Natural killer cell (primary cell): ENCODE results near the gene VPS13D. TPM values are rescaled to one million over a fixed set of nuclear protein-coding genes. Genes with fewer than 3 reads are reported as not detected.

Experiments
- ATAC-seq, 3 donors: fragments of 150-1000 bp in 2 of 3; fragments of 200-7000 bp in 1 of 3; cut with Tn5 transposase; 1 replicate in 1 of 3; 2 replicates in 2 of 3; pipeline ENCODE4 v1.10.0; 2021; ENCODE audit warnings: mild to moderate bottlenecking in 2 of 3, moderate library complexity in 2 of 3
- DNase-seq, 2 donors: peaks; one replicate each; pipeline versions ENCODE4 v3.0.0 to v3.0.0-alpha.2; 2013 to 2021; ENCODE audit warnings: mixed read lengths in 1 of 2
- H3K27ac ChIP-seq: one replicate; pipeline ENCODE4 v1.5.1; 2013; ENCODE audit warnings: mild to moderate bottlenecking, low read length
- H3K27me3 ChIP-seq: one replicate; pipeline ENCODE4 v1.6.1; 2013; ENCODE audit warnings: low read length; ENCODE audit not compliant: control insufficient read depth, insufficient read depth
- H3K36me3 ChIP-seq: one replicate; pipeline ENCODE4 v1.6.1; 2013; ENCODE audit warnings: low read length; ENCODE audit not compliant: control insufficient read depth, insufficient read depth
- H3K4me1 ChIP-seq: one replicate; pipeline ENCODE4 v1.6.1; 2013; ENCODE audit warnings: low read length; ENCODE audit not compliant: control insufficient read depth, insufficient read depth
- H3K4me3 ChIP-seq: one replicate; pipeline ENCODE4 v1.5.1; 2013; ENCODE audit warnings: low read length
- H3K9me3 ChIP-seq: one replicate; pipeline ENCODE4 v1.6.1; 2013; ENCODE audit warnings: low read length; ENCODE audit not compliant: control insufficient read depth, insufficient read depth
- H3K27ac Mint-ChIP-seq, 2 donors: one replicate each; pipeline ENCODE4 v1.8.0; 2022; ENCODE audit warnings: mild to moderate bottlenecking in 2 of 2, mixed read lengths in 2 of 2, moderate library complexity in 1 of 2
- H3K27me3 Mint-ChIP-seq, 2 donors: one replicate each; pipeline ENCODE4 v1.8.0; 2022; ENCODE audit warnings: low read depth in 2 of 2, mixed read lengths in 2 of 2
- H3K36me3 Mint-ChIP-seq: one replicate; pipeline ENCODE4 v1.8.0; 2022; ENCODE audit warnings: mixed read lengths
- H3K4me1 Mint-ChIP-seq, 2 donors: one replicate each; pipeline ENCODE4 v1.8.0; 2022; ENCODE audit warnings: mixed read lengths in 2 of 2
- H3K4me3 Mint-ChIP-seq: one replicate; pipeline ENCODE4 v1.8.0; 2022; ENCODE audit warnings: mild to moderate bottlenecking, moderate library complexity, mixed read lengths
- H3K9me3 Mint-ChIP-seq, 2 donors: one replicate each; pipeline ENCODE4 v1.8.0; 2022; ENCODE audit warnings: mixed read lengths in 2 of 2
- WGBS: methylation state at CpG from one replicate; pipeline ENCODE4 v1.1.7; 2013; ENCODE audit warnings: missing lambda C conversion rate; ENCODE audit not compliant: insufficient coverage; 5-methylcytosine and 5-hydroxymethylcytosine counted together
- intact Hi-C: fragments of 100-400 bp; cut with micrococcal nuclease; formaldehyde crosslinking; loops from one replicate; pipeline ENCODE4 v1.14.2; 2022
- total RNA-seq, 4 donors: library from RNA; stranded (reverse); fragments of 120-200 nt in 1 of 4; gene quantifications; one replicate each; pipeline versions ENCODE4 v1.2.3 to v1.2.4, GENCODE V29; 2013 to 2022
- TF ChIP-seq, protein P1 (sequence below): fragments of 200-600 bp; IDR thresholded peaks from one replicate; pipeline ENCODE4 v1.8.0; 2022; ENCODE audit warnings: antibody characterized with exemption

The VPS13D gene
- total RNA-seq, 3 donors from 2014 or later (not counting 1 experiment from before 2014, with no cell fraction given), result 66.3 to 94.0 (median 81.7) TPM

DNA sequence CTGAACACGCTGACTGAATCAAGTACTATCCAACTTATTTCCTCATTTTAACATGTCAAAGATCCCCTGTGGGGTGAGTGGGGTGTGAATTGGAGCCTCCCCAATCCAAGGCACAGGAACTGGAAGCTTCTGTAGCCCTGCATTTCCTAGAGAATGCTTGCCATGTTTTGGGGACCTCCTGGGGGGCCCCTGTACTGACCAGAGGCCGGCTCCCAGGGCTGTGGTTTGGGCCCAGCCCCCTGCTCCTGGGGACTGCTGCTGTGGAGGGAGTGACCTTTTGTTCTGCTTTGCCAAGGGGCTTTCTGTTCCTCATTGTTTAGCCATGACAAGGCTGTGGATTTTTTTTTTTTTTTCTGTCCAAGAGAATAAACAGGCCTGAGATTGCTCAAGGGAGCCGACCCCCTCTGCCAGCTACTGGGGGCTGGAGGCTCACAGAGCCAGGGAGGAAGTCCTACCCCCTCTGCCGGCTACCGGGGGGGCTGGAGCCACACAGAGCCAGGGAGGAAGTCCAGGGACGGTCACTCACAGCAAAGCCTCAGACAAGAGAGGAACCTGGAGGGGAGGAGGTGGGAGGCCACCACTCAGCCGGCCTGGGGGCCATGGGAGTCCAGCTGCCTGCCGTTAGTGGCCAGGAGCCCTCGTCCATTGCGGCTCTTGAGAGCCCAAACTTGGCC, 45.7 kb upstream of the VPS13D start:
- H3K36me3 ChIP-seq, result peaks cover 43% of the 10 kb centered on the region
- H3K4me1 ChIP-seq, result peaks cover 94% of the 10 kb centered on the region
- no peak for DNase-seq
- peak overlapping the region; percentile 99 for H3K27ac Mint-ChIP-seq
- H3K27me3 ChIP-seq, result no peaks in the 10 kb centered on the region
- intact Hi-C loops, result no loop called here
- H3K9me3 Mint-ChIP-seq, result no peaks in the 10 kb centered on the region
- H3K9me3 ChIP-seq, result no peaks in the 10 kb centered on the region
- H3K4me1 Mint-ChIP-seq, result peaks cover 66 to 97% of the 10 kb centered on the region in 2 donors
- H3K27ac ChIP-seq, result peak overlapping the region; percentile 46
- TF ChIP-seq, protein P1, sequence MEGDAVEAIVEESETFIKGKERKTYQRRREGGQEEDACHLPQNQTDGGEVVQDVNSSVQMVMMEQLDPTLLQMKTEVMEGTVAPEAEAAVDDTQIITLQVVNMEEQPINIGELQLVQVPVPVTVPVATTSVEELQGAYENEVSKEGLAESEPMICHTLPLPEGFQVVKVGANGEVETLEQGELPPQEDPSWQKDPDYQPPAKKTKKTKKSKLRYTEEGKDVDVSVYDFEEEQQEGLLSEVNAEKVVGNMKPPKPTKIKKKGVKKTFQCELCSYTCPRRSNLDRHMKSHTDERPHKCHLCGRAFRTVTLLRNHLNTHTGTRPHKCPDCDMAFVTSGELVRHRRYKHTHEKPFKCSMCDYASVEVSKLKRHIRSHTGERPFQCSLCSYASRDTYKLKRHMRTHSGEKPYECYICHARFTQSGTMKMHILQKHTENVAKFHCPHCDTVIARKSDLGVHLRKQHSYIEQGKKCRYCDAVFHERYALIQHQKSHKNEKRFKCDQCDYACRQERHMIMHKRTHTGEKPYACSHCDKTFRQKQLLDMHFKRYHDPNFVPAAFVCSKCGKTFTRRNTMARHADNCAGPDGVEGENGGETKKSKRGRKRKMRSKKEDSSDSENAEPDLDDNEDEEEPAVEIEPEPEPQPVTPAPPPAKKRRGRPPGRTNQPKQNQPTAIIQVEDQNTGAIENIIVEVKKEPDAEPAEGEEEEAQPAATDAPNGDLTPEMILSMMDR, result no peak
- H3K4me3 Mint-ChIP-seq, result peak overlapping the region; percentile 55
- H3K4me3 ChIP-seq, result no peak overlapping the region
- no peaks in the 10 kb centered on the region for H3K36me3 Mint-ChIP-seq
- WGBS, result 34% methylated on average over 8 of the region's 10 CpGs
- ATAC-seq, result peak; percentile 36 to 63 (median 48)
- H3K27me3 Mint-ChIP-seq, result no peaks in the 10 kb centered on the region

DNA sequence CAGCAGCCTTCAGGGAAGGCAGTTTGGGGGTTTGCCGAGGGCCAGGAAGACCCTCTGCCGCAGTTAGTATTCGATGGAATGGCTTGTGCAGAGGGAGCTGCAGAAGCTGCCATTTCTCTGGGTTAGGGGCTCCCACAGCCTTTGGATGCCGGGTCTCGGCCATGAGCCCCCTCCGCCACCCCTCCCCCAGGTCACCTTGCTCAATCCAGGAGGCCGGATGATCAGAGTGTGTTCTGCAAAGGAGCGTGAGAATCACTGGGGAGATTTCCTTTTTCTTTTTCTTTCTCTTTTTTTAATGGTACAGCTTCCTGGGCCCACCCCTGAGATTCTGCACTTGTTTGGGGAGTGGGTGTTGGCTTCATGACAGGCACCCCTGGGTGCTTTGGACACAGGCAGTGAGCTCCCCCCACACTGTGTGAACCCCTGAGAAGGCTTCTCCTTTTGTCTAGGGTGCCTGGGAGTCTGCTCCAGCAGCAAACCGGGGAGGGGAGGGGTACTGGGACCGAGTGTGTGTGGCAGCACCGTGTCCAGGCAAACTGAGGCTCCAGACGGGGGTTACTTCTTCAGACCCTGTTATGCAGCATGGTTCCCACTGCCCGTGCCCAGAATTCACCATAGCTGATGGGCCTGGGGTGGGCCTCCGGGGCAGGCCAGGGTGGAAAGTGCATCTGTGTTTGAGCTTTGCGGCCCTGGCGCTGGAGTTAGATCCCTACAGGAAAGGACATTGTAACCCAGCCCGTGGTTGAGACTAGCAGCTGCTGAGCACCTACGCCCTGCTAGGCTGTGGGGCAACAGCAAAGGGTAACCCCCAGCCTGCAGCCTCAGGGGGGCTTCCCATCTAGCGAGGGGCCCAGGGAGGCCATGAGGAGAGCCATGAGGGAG, 44.6 kb upstream of the VPS13D start:
- intact Hi-C loops, result no loop called here
- peaks cover 40% of the 10 kb centered on the region for H3K36me3 ChIP-seq
- Mint-ChIP-seq H3K4me1 (peaks cover 67 to 96% of the 10 kb centered on the region in 2 donors), H3K36me3 (no peaks in the 10 kb centered on the region), H3K27me3 (no peaks in the 10 kb centered on the region), H3K27ac (peak overlapping the region; percentile 99), H3K4me3 (peak overlapping the region; percentile 52), H3K9me3 (no peaks in the 10 kb centered on the region)
- no peak overlapping the region for H3K4me3 ChIP-seq
- H3K27me3 ChIP-seq, result no peaks in the 10 kb centered on the region
- H3K4me1 ChIP-seq, result peaks cover 89% of the 10 kb centered on the region
- H3K9me3 ChIP-seq, result no peaks in the 10 kb centered on the region
- DNase-seq, result no peak
- no peak for ATAC-seq
- peak overlapping the region; percentile 46 for H3K27ac ChIP-seq
- WGBS, result 85% methylated on average over 19 of the region's 19 CpGs
- TF ChIP-seq, protein P1, result no peak

DNA sequence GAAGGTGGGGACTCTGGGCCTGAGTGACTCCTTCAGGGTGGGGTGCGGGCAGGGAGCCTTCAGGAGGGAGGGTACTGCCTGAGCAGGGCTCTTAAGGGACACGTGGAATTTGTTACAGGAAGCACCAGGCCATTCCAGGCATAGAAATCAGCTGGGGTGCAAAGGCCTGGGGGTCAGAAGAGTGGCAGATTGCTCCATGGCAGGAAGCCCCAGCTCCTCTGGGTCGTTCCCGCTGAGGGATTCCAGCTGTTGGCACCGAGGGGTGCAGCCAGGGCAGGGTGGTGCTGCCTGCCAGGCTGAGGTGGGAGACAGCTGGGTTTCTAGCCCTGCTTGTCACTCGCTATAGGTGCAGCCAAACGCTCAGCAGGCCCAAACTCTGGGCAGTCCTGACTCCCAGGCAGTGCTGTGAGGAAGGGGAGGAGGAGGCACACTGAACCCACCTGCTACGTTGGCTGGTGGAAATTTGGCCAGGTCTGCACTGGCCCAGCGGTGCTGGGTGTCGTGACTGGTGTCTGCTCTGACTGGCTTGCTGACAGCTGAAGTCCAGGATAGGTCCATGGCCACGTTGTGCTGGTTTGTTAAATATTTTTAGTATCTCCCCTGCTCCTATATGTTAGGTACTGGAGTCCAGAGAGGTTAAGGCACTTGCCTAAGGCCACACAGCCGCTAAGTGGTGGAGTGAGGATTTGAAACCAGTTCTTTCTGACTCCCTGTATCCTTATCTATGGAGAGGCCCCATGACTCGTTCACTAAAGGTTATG, 43.7 kb upstream of the VPS13D start:
- Histone ChIP-seq H3K4me1 (peaks cover 81% of the 10 kb centered on the region), H3K27ac (no peak overlapping the region), H3K27me3 (no peaks in the 10 kb centered on the region), H3K36me3 (peaks cover 40% of the 10 kb centered on the region), H3K9me3 (no peaks in the 10 kb centered on the region), H3K4me3 (no peak overlapping the region)
- ATAC-seq (no peak), DNase-seq (no peak)
- WGBS, result 84% methylated on average over 13 of the region's 13 CpGs
- no peaks in the 10 kb centered on the region for H3K9me3 Mint-ChIP-seq
- peak overlapping the region; percentile 99 for H3K27ac Mint-ChIP-seq
- intact Hi-C loops, result no loop called here
- H3K27me3 Mint-ChIP-seq, result no peaks in the 10 kb centered on the region
- no peak overlapping the region for H3K4me3 Mint-ChIP-seq
- peaks cover 70 to 95% of the 10 kb centered on the region in 2 donors for H3K4me1 Mint-ChIP-seq
- TF ChIP-seq, protein P1, result no peak
- no peaks in the 10 kb centered on the region for H3K36me3 Mint-ChIP-seq
